HL-60 (cell line): ENCODE data around the gene CTBP2.
A peak's percentile ranks its signal among the peaks of the same experiment; 100 is the strongest.

Source experiments
- DNase-seq, 2 experiments: peaks; one replicate each; pipeline ENCODE4 v3.0.0-alpha.2; 2010 to 2020; ENCODE audit warnings: low read depth in 1 of 2, low spot score in 1 of 2
- H3K27ac ChIP-seq: fragments of 250-450 bp; sonication (Bioruptor Pico); replicated peaks from 2 replicates; pipeline ENCODE4 v1.5.1; 2020; ENCODE audit warnings: mild to moderate bottlenecking, moderate library complexity
- H3K27me3 ChIP-seq: fragments of 250-450 bp; sonication (Bioruptor Pico); 2 replicates; pipeline ENCODE4 v1.5.1; 2021; ENCODE audit warnings: mild to moderate bottlenecking, moderate library complexity; ENCODE audit not compliant: insufficient read depth, poor library complexity, severe bottlenecking
- H3K4me3 ChIP-seq: replicated peaks from 2 replicates; pipeline ENCODE4 v1.5.1; 2011; ENCODE audit warnings: mild to moderate bottlenecking, control low read depth, low read length; ENCODE audit not compliant: insufficient read depth
- CTCF ChIP-seq: IDR thresholded peaks from one replicate; pipeline ENCODE4 v1.5.1; 2011; ENCODE audit warnings: low read length, control low read depth, inconsistent platforms; ENCODE audit not compliant: insufficient read depth
- GABPA ChIP-seq: IDR thresholded peaks from 2 replicates; pipeline ENCODE4 v1.6.1; 2012; ENCODE audit warnings: low read depth
- POLR2AphosphoS5 ChIP-seq: IDR thresholded peaks from 2 replicates; pipeline ENCODE4 v1.6.1; 2012; ENCODE audit warnings: low read depth
- REST ChIP-seq: IDR thresholded peaks from 2 replicates; pipeline ENCODE4 v1.6.1; 2012; ENCODE audit warnings: low read depth; ENCODE audit not compliant: insufficient replicate concordance
- SPI1 ChIP-seq: IDR thresholded peaks from 2 replicates; pipeline ENCODE4 v1.6.1; 2012; ENCODE audit warnings: low read depth, mild to moderate bottlenecking, borderline replicate concordance

Gene CTBP2

GRCh38 chr10:125102246-125102645 lies 58.1 kb downstream of the CTBP2 start:
- H3K27me3 ChIP-seq, result no peaks in the 10 kb centered on the region
- TF ChIP-seq SPI1 (peak; percentile 88), GABPA (no peak)
- peak; percentile 58 to 84 for DNase-seq
- H3K4me3 ChIP-seq, result no peak overlapping the region
- no peak overlapping the region; the same call in 1 of the 2 replicates for H3K27ac ChIP-seq

- TF ChIP-seq REST (no peak), CTCF (no peak), GABPA (no peak), SPI1 (no peak), POLR2AphosphoS5 (no peak)
- H3K4me3 ChIP-seq, result no peak overlapping the region
- H3K27ac ChIP-seq, result no peak overlapping the region
- peak in 1 of 2 experiments; percentile 5 for DNase-seq
- no peaks in the 10 kb centered on the region for H3K27me3 ChIP-seq
These were observed 58.8 kb downstream of the CTBP2 start for GRCh38 chr10:125101581-125101980.

- no peak overlapping the region for H3K27ac ChIP-seq
- H3K4me3 ChIP-seq, result no peak overlapping the region
- TF ChIP-seq CTCF, result no peak
- no peaks in the 10 kb centered on the region for H3K27me3 ChIP-seq
- DNase-seq, result no peak
These were observed 59.3 kb downstream of the CTBP2 start for GRCh38 chr10:125101049-125101448.

- H3K4me3 ChIP-seq, result no peak overlapping the region
- no peak for DNase-seq
- TF ChIP-seq REST (no peak), SPI1 (no peak), POLR2AphosphoS5 (no peak), GABPA (no peak), CTCF (no peak)
- H3K27ac ChIP-seq, result no peak overlapping the region
- H3K27me3 ChIP-seq, result no peaks in the 10 kb centered on the region
These were observed 62.8 kb downstream of the CTBP2 start for GRCh38 chr10:125097409-125098070.
